ENCODE measurements around the gene GRK4.
"Not testable (repeated sequence)": the region's sequence is repeated elsewhere in the genome, so short reads cannot be mapped to it uniquely, and the experiment has no call there.

GRK4 gene

GRCh38 chr4:2958446-2958845 lies 4.9 kb upstream of the GRK4 start:
- no peak for DNase-seq (ENCODE audit: low read depth in 1 of 2, low spot score in 1 of 2)

- DNase-seq (ENCODE audit: low read depth in 1 of 2, low spot score in 1 of 2): not testable (repeated sequence)
Observed at GRCh38 chr4:2960450-2960849, 2.9 kb upstream of the GRK4 start.

GRCh38 chr4:2961421-2961810 lies 2.0 kb upstream of the GRK4 start:
- DNase-seq (ENCODE audit: low read depth in 1 of 2, low spot score in 1 of 2): no peak

GRCh38 chr4:2961811-2962441 lies 1.4 kb upstream of the GRK4 start:
- peak in 1 of 2 donors; percentile 41 for DNase-seq (ENCODE audit: low read depth in 1 of 2, low spot score in 1 of 2)

- DNase-seq (ENCODE audit: low read depth in 1 of 2, low spot score in 1 of 2): no peak
Observed at GRCh38 chr4:2962614-2963174, 677 bp upstream of the GRK4 start.

GRCh38 chr4:2963966-2964471 lies 648 bp downstream of the GRK4 start:
- no peak for DNase-seq (ENCODE audit: low read depth in 1 of 2, low spot score in 1 of 2)

GRCh38 chr4:2964706-2965258 lies 1.4 kb downstream of the GRK4 start:
- DNase-seq (ENCODE audit: low read depth in 1 of 2, low spot score in 1 of 2): no peak

- no peak for DNase-seq (ENCODE audit: low read depth in 1 of 2, low spot score in 1 of 2)
Observed at GRCh38 chr4:2965262-2965661, 1.9 kb downstream of the GRK4 start.

GRCh38 chr4:2968381-2968780 lies 5.0 kb downstream of the GRK4 start:
- DNase-seq (ENCODE audit: low read depth in 1 of 2, low spot score in 1 of 2): no peak

GRCh38 chr4:2971275-2971674 lies 7.9 kb downstream of the GRK4 start:
- no peak for DNase-seq (ENCODE audit: low read depth in 1 of 2, low spot score in 1 of 2)

GRCh38 chr4:2977211-2978088 lies 14.1 kb downstream of the GRK4 start:
- DNase-seq (ENCODE audit: low read depth in 1 of 2, low spot score in 1 of 2): no peak

- no peak for DNase-seq (ENCODE audit: low read depth in 1 of 2, low spot score in 1 of 2)
Observed at GRCh38 chr4:2981256-2981819, 18.0 kb downstream of the GRK4 start.

- DNase-seq (ENCODE audit: low read depth in 1 of 2, low spot score in 1 of 2): no peak
Observed at GRCh38 chr4:2982012-2982411, 18.6 kb downstream of the GRK4 start.

GRCh38 chr4:2983715-2984114 lies 20.3 kb downstream of the GRK4 start:
- not testable (repeated sequence) for DNase-seq (ENCODE audit: low read depth in 1 of 2, low spot score in 1 of 2)

- no peak for DNase-seq (ENCODE audit: low read depth in 1 of 2, low spot score in 1 of 2)
Observed at GRCh38 chr4:2991243-2991642, 27.9 kb downstream of the GRK4 start.

- DNase-seq (ENCODE audit: low read depth in 1 of 2, low spot score in 1 of 2): no peak
Observed at GRCh38 chr4:2994917-2995316, 31.5 kb downstream of the GRK4 start.

GRCh38 chr4:2995546-2996265 lies 32.3 kb downstream of the GRK4 start:
- DNase-seq (ENCODE audit: low read depth in 1 of 2, low spot score in 1 of 2): no peak

- DNase-seq (ENCODE audit: low read depth in 1 of 2, low spot score in 1 of 2): no peak
Observed at GRCh38 chr4:2996415-2996814, 33.0 kb downstream of the GRK4 start.

- no peak for DNase-seq (ENCODE audit: low read depth in 1 of 2, low spot score in 1 of 2)
Observed at GRCh38 chr4:3007724-3008123, 44.4 kb downstream of the GRK4 start.

- DNase-seq (ENCODE audit: low read depth in 1 of 2, low spot score in 1 of 2): no peak
Observed at GRCh38 chr4:3009422-3009821, 46.1 kb downstream of the GRK4 start.

- no peak for DNase-seq (ENCODE audit: low read depth in 1 of 2, low spot score in 1 of 2)
Observed at GRCh38 chr4:3010577-3010976, 47.2 kb downstream of the GRK4 start.
